Left lobe of liver (tissue), 2 donors: ENCODE results near the gene ZNF438. TPM values are rescaled to one million over a fixed set of nuclear protein-coding genes. Genes with fewer than 3 reads are reported as not detected.
A peak's percentile ranks its signal among the peaks of the same experiment; 100 is the strongest.
"Not testable (repeated sequence)": the region's sequence is repeated elsewhere in the genome, so short reads cannot be mapped to it uniquely, and the experiment has no call there.

Source experiments
- ATAC-seq: fragments of 200-7000 bp; cut with Tn5 transposase; one replicate; pipeline ENCODE4 v1.9.1; 2020; ENCODE audit warnings: mild to moderate bottlenecking, moderate library complexity
- DNase-seq: peaks from one replicate; pipeline ENCODE4 v3.0.0-alpha.2; 2020; ENCODE audit warnings: low spot score
- total RNA-seq: library from RNA; stranded (reverse); gene quantifications from one replicate; pipeline ENCODE4 v1.2.1, GENCODE V29; 2021
- donor health status: DM: no; HTN: no; CAD: no; lungs with moderate emphysema.
- donor health status: DM: no; HTN: yes; CAD: no.

The ZNF438 gene
- total RNA-seq, 1 donor from 2014 or later = 1.9 TPM

GRCh38 chr10:31051703-31052102 lies 20.0 kb upstream of the ZNF438 start:
- DNase-seq (no peak), ATAC-seq (no peak)

- ATAC-seq (no peak), DNase-seq (no peak)
Measured at GRCh38 chr10:31042670-31043069, 11.0 kb upstream of the ZNF438 start.

- no peak for DNase-seq
- no peak for ATAC-seq
Measured at GRCh38 chr10:31041011-31041410, 9.3 kb upstream of the ZNF438 start.

GRCh38 chr10:31039006-31039405 lies 7.3 kb upstream of the ZNF438 start:
- ATAC-seq, DNase-seq: not testable (repeated sequence)

- ATAC-seq (no peak), DNase-seq (no peak)
Measured at GRCh38 chr10:31037749-31038148, 6.1 kb upstream of the ZNF438 start.

- ATAC-seq = no peak
- no peak for DNase-seq
Measured at GRCh38 chr10:31036209-31036608, 4.5 kb upstream of the ZNF438 start.

- DNase-seq (no peak), ATAC-seq (no peak)
Measured at GRCh38 chr10:31035266-31035798, 3.7 kb upstream of the ZNF438 start.

- ATAC-seq = no peak
- no peak for DNase-seq
Measured at GRCh38 chr10:31034098-31034909, 2.6 kb upstream of the ZNF438 start.

- DNase-seq = no peak
- no peak for ATAC-seq
Measured at GRCh38 chr10:31033147-31033546, 1.5 kb upstream of the ZNF438 start.

GRCh38 chr10:31032258-31033132 lies 830 bp upstream of the ZNF438 start:
- ATAC-seq (peak; percentile 90), DNase-seq (peak; percentile 97)

- DNase-seq = no peak
- ATAC-seq = no peak
Measured at GRCh38 chr10:31031205-31031557, 484 bp downstream of the ZNF438 start.

- ATAC-seq (no peak), DNase-seq (no peak)
Measured at GRCh38 chr10:31030800-31031199, 865 bp downstream of the ZNF438 start.

GRCh38 chr10:31030260-31030659 lies 1.4 kb downstream of the ZNF438 start:
- ATAC-seq (no peak), DNase-seq (no peak)

GRCh38 chr10:31028081-31028480 lies 3.6 kb downstream of the ZNF438 start:
- no peak for ATAC-seq

GRCh38 chr10:31026279-31026678 lies 5.4 kb downstream of the ZNF438 start:
- not testable (repeated sequence) for DNase-seq, ATAC-seq

More at GRCh38 chr10:31028081-31028480, 3.6 kb downstream of the ZNF438 start:
- DNase-seq = no peak

GRCh38 chr10:31025142-31025541 lies 6.5 kb downstream of the ZNF438 start:
- DNase-seq (no peak), ATAC-seq (no peak)

- no peak for DNase-seq
- no peak for ATAC-seq
Measured at GRCh38 chr10:31023558-31023957, 8.1 kb downstream of the ZNF438 start.

- no peak for DNase-seq
- no peak for ATAC-seq
Measured at GRCh38 chr10:31020209-31020608, 11.5 kb downstream of the ZNF438 start.

GRCh38 chr10:31018962-31019361 lies 12.7 kb downstream of the ZNF438 start:
- ATAC-seq (no peak), DNase-seq (no peak)

- no peak for DNase-seq
- ATAC-seq = no peak
Measured at GRCh38 chr10:31018356-31018750, 13.3 kb downstream of the ZNF438 start.

- no peak for ATAC-seq
Measured at GRCh38 chr10:31017534-31018355, 13.9 kb downstream of the ZNF438 start.

More at GRCh38 chr10:31017534-31018355, 13.9 kb downstream of the ZNF438 start:
- DNase-seq = no peak
